ENCODE measurements around the gene RPS2. TPM values are rescaled to one million over a fixed set of nuclear protein-coding genes. Genes with fewer than 3 reads are reported as not detected.

RPS2 gene
- total RNA-seq, 3 donors from 2014 or later: 1,284 to 2,138 (median 1,849) TPM

GRCh38 chr16:1918351-1919326 is 46.0 kb downstream of the RPS2 start, which contains the start of gene HS3ST6:
Gene HS3ST6 (minus strand): TSS chr16:1918415. CDS start chr16:1918323, 92 bp downstream.
- DNase-seq: no peak
- no peak for ATAC-seq
- intact Hi-C loops (cut with DNase I, micrococcal nuclease): no loop called here
- Histone ChIP-seq H3K4me3 (no peak within 1 kb of the TSS), H3K9me3 (no peaks in the 10 kb centered on the region), H3K4me1 (ENCODE audit: low read depth) (peaks cover 15% of the 10 kb centered on the region), H3K36me3 (ENCODE audit: low read depth) (no peaks in the 10 kb centered on the region)
- no peak for TF ChIP-seq CTCF (IDR thresholded peaks at IDR 0.05)

GRCh38 chr16:1917665-1918350 is 46.8 kb downstream of the RPS2 start:
- Histone ChIP-seq H3K4me1 (ENCODE audit: low read depth) (peaks cover 15% of the 10 kb centered on the region), H3K9me3 (no peaks in the 10 kb centered on the region), H3K4me3 (no peak overlapping the region), H3K36me3 (ENCODE audit: low read depth) (no peaks in the 10 kb centered on the region)
- no peak for DNase-seq
- no peak for ATAC-seq
- intact Hi-C loops (cut with DNase I, micrococcal nuclease): no loop called here
- TF ChIP-seq CTCF (IDR thresholded peaks at IDR 0.05): no peak

GRCh38 chr16:1917056-1917664 is 47.5 kb downstream of the RPS2 start:
- ATAC-seq: no peak
- DNase-seq: no peak
- TF ChIP-seq CTCF (IDR thresholded peaks at IDR 0.05): no peak
- Histone ChIP-seq H3K4me1 (ENCODE audit: low read depth) (peaks cover 15% of the 10 kb centered on the region), H3K9me3 (no peaks in the 10 kb centered on the region), H3K36me3 (ENCODE audit: low read depth) (no peaks in the 10 kb centered on the region), H3K4me3 (no peak overlapping the region)
- intact Hi-C loops (cut with DNase I, micrococcal nuclease): no loop called here

GRCh38 chr16:1916640-1916990 is 48.0 kb downstream of the RPS2 start:
- peaks cover 18% of the 10 kb centered on the region for H3K4me1 ChIP-seq (ENCODE audit: low read depth)
- no peak for TF ChIP-seq CTCF (IDR thresholded peaks at IDR 0.05)
- intact Hi-C loops (cut with DNase I, micrococcal nuclease): no loop called here
- H3K9me3 ChIP-seq: no peaks in the 10 kb centered on the region
- ATAC-seq (no peak), DNase-seq (no peak)
- no peak overlapping the region for H3K4me3 ChIP-seq
- H3K36me3 ChIP-seq (ENCODE audit: low read depth): no peaks in the 10 kb centered on the region

GRCh38 chr16:1915732-1916639 is 48.6 kb downstream of the RPS2 start:
- no peak for TF ChIP-seq CTCF (IDR thresholded peaks at IDR 0.05)
- no peak for DNase-seq
- Histone ChIP-seq H3K9me3 (no peaks in the 10 kb centered on the region), H3K36me3 (ENCODE audit: low read depth) (no peaks in the 10 kb centered on the region), H3K4me1 (ENCODE audit: low read depth) (peaks cover 18% of the 10 kb centered on the region), H3K4me3 (no peak overlapping the region)
- intact Hi-C loops (cut with DNase I, micrococcal nuclease): no loop called here
- no peak for ATAC-seq
